HepG2 (cell line): ENCODE results near the gene SH2D3A. TPM values are rescaled to one million over a fixed set of nuclear protein-coding genes. Genes with fewer than 3 reads are reported as not detected.

ENCODE experiments used
- ATAC-seq: fragments of 200-7000 bp; cut with Tn5 transposase; 3 replicates; pipeline ENCODE4 v1.9.1; 2020; ENCODE audit warnings: mild to moderate bottlenecking, moderate library complexity
- BruUV-seq: library from RNA; stranded (reverse); fragments of 400-500 nt; replicated peaks from 2 replicates; lab custom pipeline; 2021; lab: Mats Ljungman, UMichigan
- CTCF ChIA-PET: fragments of 300-600 bp; formaldehyde crosslinking; extraction: SDS; loops from one replicate; lab custom pipeline; 2021; ENCODE audit warnings: low total read pairs, inconsistent platforms, low intra/inter-chr PET ratio; lab: Yijun Ruan, JAX
- POLR2A ChIA-PET: fragments of 350-600 bp; sonication (Branson Sonifier 250); formaldehyde crosslinking; loops from one replicate; lab custom pipeline; 2020; ENCODE audit warnings: antibody characterized with exemption, inconsistent platforms; lab: Yijun Ruan, JAX
- DNase-seq: peaks from one replicate; pipeline ENCODE4 v3.0.0-alpha.2; 2015; ENCODE audit warnings: low spot score
- FAIRE-seq: peaks from 3 replicates; lab custom pipeline; 2011; peaks lifted over from hg19 to GRCh38; lab: Jason Lieb, UNC
- H2AFZ ChIP-seq: one replicate; pipeline ENCODE4 v1.6.1; 2011; ENCODE audit warnings: low read length, inconsistent platforms
- H3K27ac ChIP-seq: fragments of 300-600 bp; 3 replicates; pipeline ENCODE4 v1.8.0; 2011; ENCODE audit warnings: mixed run types, mild to moderate bottlenecking, mixed read lengths, low read length, inconsistent platforms; ENCODE audit not compliant: insufficient read depth; ENCODE audit errors: extremely low read length
- H3K27me3 ChIP-seq, 2 experiments: fragments of 200-600 bp in 1 of 2; 2 replicates in 1 of 2; 3 replicates in 1 of 2; pipeline versions ENCODE4 v1.6.0 to v1.8.0; 2011; ENCODE audit warnings: low read length in 2 of 2, mild to moderate bottlenecking in 2 of 2, moderate library complexity in 2 of 2, inconsistent platforms in 1 of 2; ENCODE audit not compliant: insufficient read depth in 2 of 2, control insufficient read depth in 1 of 2
- H3K36me3 ChIP-seq, 2 experiments: fragments of 200-600 bp in 1 of 2; replicated peaks in 1 of 2; 2 replicates in 1 of 2; 3 replicates in 1 of 2; pipeline versions ENCODE4 v1.5.1 to v1.8.0; 2011; ENCODE audit warnings: low read length in 2 of 2, inconsistent platforms in 1 of 2; ENCODE audit not compliant: insufficient read depth in 2 of 2, control insufficient read depth in 1 of 2
- H3K4me1 ChIP-seq: 2 replicates; pipeline ENCODE4 v1.5.1; 2012; ENCODE audit warnings: low read length, inconsistent platforms; ENCODE audit not compliant: insufficient read depth
- H3K4me2 ChIP-seq: 2 replicates; pipeline ENCODE4 v1.6.0; 2011; ENCODE audit warnings: low read depth, low read length, inconsistent platforms
- H3K4me3 ChIP-seq, 3 experiments: fragments of 200-600 bp in 1 of 3; sonication (generic), shearing (Covaris generic) in 1 of 3; replicated peaks in 1 of 3; 2 replicates each; pipeline ENCODE4 v1.5.1; 2011 to 2016; ENCODE audit warnings: low read length in 3 of 3, inconsistent platforms in 2 of 3, low read depth in 2 of 3, mild to moderate bottlenecking in 2 of 3, control low read depth in 1 of 3, mixed read lengths in 1 of 3; ENCODE audit not compliant: insufficient read depth in 1 of 3
- H3K79me2 ChIP-seq: one replicate; pipeline ENCODE4 v1.6.1; 2011; ENCODE audit warnings: low read length, inconsistent platforms; ENCODE audit not compliant: insufficient read depth
- H3K9ac ChIP-seq: 2 replicates; pipeline ENCODE4 v1.6.0; 2011; ENCODE audit warnings: mild to moderate bottlenecking, low read depth, low read length, inconsistent platforms; ENCODE audit not compliant: insufficient read depth
- H3K9me3 ChIP-seq: 2 replicates; pipeline ENCODE4 v1.5.1; 2012; ENCODE audit warnings: mild to moderate bottlenecking, low read length
- H4K20me1 ChIP-seq: 2 replicates; pipeline ENCODE4 v1.6.0; 2011; ENCODE audit warnings: inconsistent platforms, mild to moderate bottlenecking, low read length, moderate library complexity; ENCODE audit not compliant: insufficient read depth
- AFF4 ChIP-seq: sonication (generic); formaldehyde crosslinking; IDR thresholded peaks from 2 replicates; pipeline ENCODE4 v1.4.0; 2020; ENCODE audit warnings: missing genetic modification reagents
- AGO2 ChIP-seq: fragments of 200-400 bp; formaldehyde crosslinking; optimal IDR thresholded peaks from 2 replicates; pipeline ENCODE3; 2017; ENCODE audit warnings: mild to moderate bottlenecking, low read depth, low read length, moderate library complexity
- ARID2 ChIP-seq: sonication (generic); formaldehyde crosslinking; IDR thresholded peaks from 2 replicates; pipeline ENCODE4 v1.8.1; 2022; ENCODE audit warnings: mild to moderate bottlenecking, missing genetic modification reagents, borderline replicate concordance
- ARID4A ChIP-seq: sonication (generic); formaldehyde crosslinking; IDR thresholded peaks from 2 replicates; pipeline ENCODE4 v1.5.0; 2020; ENCODE audit warnings: mild to moderate bottlenecking, missing genetic modification reagents, borderline replicate concordance
- DR1 ChIP-seq: sonication (generic); formaldehyde crosslinking; IDR thresholded peaks from 2 replicates; pipeline ENCODE4 v1.8.0; 2021; ENCODE audit warnings: mild to moderate bottlenecking, missing genetic modification reagents, inconsistent platforms
- HNRNPL ChIP-seq: fragments of 200-400 bp; formaldehyde crosslinking; IDR thresholded peaks from 2 replicates; pipeline ENCODE4 v1.6.1; 2017; ENCODE audit warnings: mild to moderate bottlenecking, low read depth, low read length
- IKZF4 ChIP-seq: sonication (generic); formaldehyde crosslinking; IDR thresholded peaks from 2 replicates; pipeline ENCODE4 v1.5.1; 2020; ENCODE audit warnings: borderline replicate concordance, mild to moderate bottlenecking, low read depth, missing genetic modification reagents; ENCODE audit errors: not compliant biosample characterization
- NONO ChIP-seq, 2 experiments: fragments of 450-650 bp in 1 of 2; sonication (generic) in 1 of 2; formaldehyde crosslinking in 1 of 2; IDR thresholded peaks in 1 of 2; conservative IDR thresholded peaks in 1 of 2; 2 replicates each; pipeline versions ENCODE4 v1.6.1 to v1.8.0; 2017 to 2022; ENCODE audit warnings: mild to moderate bottlenecking in 1 of 2, missing genetic modification reagents in 1 of 2, moderate library complexity in 1 of 2
- NR3C1 ChIP-seq: sonication (generic); formaldehyde crosslinking; IDR thresholded peaks from 2 replicates; pipeline ENCODE4 v1.4.0; 2020; ENCODE audit warnings: missing genetic modification reagents
- PAF1 ChIP-seq: IDR thresholded peaks from 2 replicates; pipeline ENCODE4 v1.6.1; 2016; ENCODE audit warnings: missing genetic modification reagents, missing compliant biosample characterization
- POLR2A ChIP-seq, 2 experiments: IDR thresholded peaks; 2 replicates each; pipeline ENCODE4 v1.6.1; 2011; ENCODE audit warnings: low read depth in 2 of 2, low read length in 2 of 2, mild to moderate bottlenecking in 1 of 2, moderate library complexity in 1 of 2; ENCODE audit not compliant: insufficient read depth in 1 of 2
- POLR2G ChIP-seq: fragments of 200-400 bp; formaldehyde crosslinking; IDR thresholded peaks from 2 replicates; pipeline ENCODE4 v1.6.1; 2018; ENCODE audit warnings: mild to moderate bottlenecking, low read depth, low read length, moderate library complexity
- RBFOX2 ChIP-seq: fragments of 200-400 bp; formaldehyde crosslinking; IDR thresholded peaks from 2 replicates; pipeline ENCODE4 v1.6.1; 2017; ENCODE audit warnings: low read depth, mild to moderate bottlenecking, low read length
- ZC3H13 ChIP-seq: sonication (generic); formaldehyde crosslinking; IDR thresholded peaks from 2 replicates; pipeline ENCODE4 v1.8.1; 2023; ENCODE audit warnings: mild to moderate bottlenecking, missing genetic modification reagents, moderate library complexity
- ZNF350 ChIP-seq: sonication (generic); formaldehyde crosslinking; IDR thresholded peaks from 2 replicates; pipeline ENCODE4 v1.4.0; 2020; ENCODE audit warnings: mild to moderate bottlenecking, low read depth, missing genetic modification reagents, borderline replicate concordance
- ZNF768 ChIP-seq: sonication (generic); formaldehyde crosslinking; IDR thresholded peaks from 2 replicates; pipeline ENCODE4 v1.4.0; 2020; ENCODE audit warnings: missing genetic modification reagents
- WGBS: methylation state at CpG from one replicate; pipeline ENCODE4 v1.1.6; 2017; ENCODE audit warnings: low lambda C conversion rate; 5-methylcytosine and 5-hydroxymethylcytosine counted together
- in situ Hi-C: cut with HindIII; loops from 2 replicates; pipeline ENCODE4 v1.10.0; 2017; ENCODE audit warnings: low pct_unique_long_range_greater_than_20kb; ENCODE audit not compliant: extremely low pct_ligation_motif_present
- intact Hi-C: fragments of 100-400 bp; cut with micrococcal nuclease; formaldehyde crosslinking; loops from one replicate; pipeline ENCODE4 v1.10.0; 2022; ENCODE audit not compliant: unreplicated experiment
- polyA plus RNA-seq, 8 experiments: library from polyadenylated mRNA; depleted of rRNA in 3 of 8; stranded (reverse) in 7 of 8; unstranded in 1 of 8; fragments of >200 nt; fragmentation: Illumina TruSeq in 4 of 8; extraction: Trizol in 4 of 8; gene quantifications; 2 replicates each; pipeline versions ENCODE4 v1.2.1 to v1.2.3, GENCODE V29; 2011 to 2016; ENCODE audit warnings: low read depth in 4 of 8, missing spikeins in 1 of 8, mixed read lengths in 1 of 8; ENCODE audit not compliant: insufficient read depth in 1 of 8
- total RNA-seq, 5 experiments: library from RNA; depleted of rRNA; stranded (reverse); fragments of >200 nt; fragmentation: Illumina TruSeq; extraction: Trizol; gene quantifications; 2 replicates each; pipeline ENCODE4 v1.2.3, GENCODE V29; 2016; ENCODE audit warnings: low read depth in 1 of 5

Gene SH2D3A
- total and polyA plus RNA-seq, 2 of the 13 experiments (the other 11 are each of a cell fraction or from before 2014, with no cell fraction given): 1.0 to 2.2 TPM

- no TSS peak for BruUV-seq
These were observed 55.0 kb downstream of the SH2D3A start for GRCh38 chr19:6712231-6712630.

More at GRCh38 chr19:6712231-6712630, 55.0 kb downstream of the SH2D3A start:
- intact Hi-C loops (no loop called here), in situ Hi-C loops (no loop called here)
- TF ChIP-seq IKZF4 (CRISPR knock-in tag): no peak
- TF ChIP-seq HNRNPL: peak; percentile 54; the same call in 1 of the 2 replicates
- TF ChIP-seq POLR2A (IDR thresholded peaks at IDR 0.05; ENCODE audit: insufficient read depth in 1 of 2, low read depth in 2 of 2, low read length in 2 of 2): peak in 1 of 2 experiments; percentile 49; a peak in 1 of 4 replicates
- TF ChIP-seq POLR2G: peak; percentile 16; the same call in 1 of the 2 replicates
- TF ChIP-seq ZNF768: peak; percentile 14; the same call in 1 of the 2 replicates
- no peak for TF ChIP-seq NONO (IDR thresholded peaks at IDR 0.05)
- 0 out of 2 replicates have a peak, but pooled peaks have one; percentile 50 for TF ChIP-seq NONO (CRISPR knock-in tag; conservative IDR thresholded peaks at IDR 0.05)
- TF ChIP-seq NR3C1 (CRISPR knock-in tag): no peak
- 0 out of 2 replicates have a peak, but pooled peaks have one; percentile 49 for TF ChIP-seq ZNF350
- peak; percentile 80 for TF ChIP-seq RBFOX2
- TF ChIP-seq ZC3H13 (CRISPR knock-in tag): 0 out of 2 replicates have a peak, but pooled peaks have one; percentile 30
- no peak for TF ChIP-seq DR1 (CRISPR knock-in tag)
- peak; percentile 98 for TF ChIP-seq AGO2
- peak; percentile 42; the same call in 1 of the 2 replicates for TF ChIP-seq AFF4 (CRISPR knock-in tag)
- TF ChIP-seq ARID2 (CRISPR knock-in tag): no peak
- peak; percentile 80; the same call in 1 of the 2 replicates for TF ChIP-seq PAF1 (CRISPR knock-in tag)
- 0 out of 2 replicates have a peak, but pooled peaks have one; percentile 4 for TF ChIP-seq ARID4A (CRISPR knock-in tag)
- DNase-seq (no peak), ATAC-seq (peak; percentile 13), FAIRE-seq (no peak)
- H3K4me3 ChIP-seq: no peak overlapping the region
- H3K79me2 ChIP-seq: peaks cover 2% of the 10 kb centered on the region
- H3K27ac ChIP-seq: no peak overlapping the region
- peaks cover 35% of the 10 kb centered on the region for H3K4me1 ChIP-seq
- H3K9ac ChIP-seq: no peak overlapping the region
- 94% methylated on average over 6 of the region's 16 CpGs for WGBS
- H3K9me3 ChIP-seq: no peaks in the 10 kb centered on the region
- H2AFZ ChIP-seq: no peak overlapping the region
- peaks cover 32 to 76% of the 10 kb centered on the region in 2 experiments for H3K36me3 ChIP-seq
- ChIA-PET POLR2A (interaction anchor here (0.7 to 1.4 kb wide), 2 partner anchors 9 to 26 kb away, joined by 3 read pairs; partner anchors contain the start of gene GPR108), CTCF (no interaction called here)
- H3K27me3 ChIP-seq: no peaks in the 10 kb centered on the region
- peaks cover 82% of the 10 kb centered on the region for H4K20me1 ChIP-seq
- H3K4me2 ChIP-seq: no peak overlapping the region
